VCaP (cell line): ENCODE data around the gene PTPRQ.

Experiments used
- H3K27ac ChIP-seq: fragments of 450-650 bp; 2 replicates; pipeline ENCODE4 v1.5.1; 2017
- CTCF ChIP-seq: fragments of 450-650 bp; conservative IDR thresholded peaks from 2 replicates; pipeline ENCODE4 v1.5.1; 2017; ENCODE audit warnings: mild to moderate bottlenecking, moderate library complexity

The PTPRQ gene

DNA sequence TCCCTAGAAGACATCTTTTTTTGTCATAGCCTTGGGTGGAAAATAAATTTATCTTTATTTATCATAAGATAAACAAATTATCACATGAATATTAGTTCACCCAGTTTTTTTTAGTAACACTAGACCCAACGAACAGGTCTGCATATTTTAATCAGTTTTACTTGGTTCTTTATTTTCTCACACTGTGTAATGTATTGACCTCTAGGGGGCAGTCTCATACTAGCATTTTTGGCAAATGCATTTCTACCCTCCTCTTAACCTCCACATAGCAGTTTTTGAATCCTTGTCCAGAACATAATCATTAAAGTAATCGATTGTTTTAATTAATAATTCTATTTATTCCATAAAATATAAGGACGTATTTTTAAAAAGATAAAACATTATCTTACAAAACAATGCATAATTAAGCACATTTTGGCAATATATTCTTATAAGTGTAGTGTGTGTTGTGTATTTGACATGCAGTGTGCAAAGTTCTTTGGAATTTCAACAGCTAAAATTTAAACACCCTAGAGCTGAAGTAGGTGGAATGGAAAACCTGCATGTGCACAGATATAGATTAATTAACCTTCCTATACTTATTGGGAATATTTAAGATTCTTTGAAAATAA is 31.6 kb upstream of the PTPRQ start:
- peak; percentile 90 for TF ChIP-seq CTCF
- no peak overlapping the region for H3K27ac ChIP-seq

GRCh38 chr12:80413462-80413861 is 30.6 kb upstream of the PTPRQ start:
- TF ChIP-seq CTCF: peak; percentile 57

GRCh38 chr12:80415466-80415865 is 28.6 kb upstream of the PTPRQ start:
- no peak for TF ChIP-seq CTCF

More at GRCh38 chr12:80413462-80413861, 30.6 kb upstream of the PTPRQ start:
- no peak overlapping the region for H3K27ac ChIP-seq

GRCh38 chr12:80419644-80420043 is 24.4 kb upstream of the PTPRQ start:
- no peak for TF ChIP-seq CTCF
- H3K27ac ChIP-seq: peak overlapping the region; percentile 42

More at GRCh38 chr12:80415466-80415865, 28.6 kb upstream of the PTPRQ start:
- no peak overlapping the region for H3K27ac ChIP-seq

DNA sequence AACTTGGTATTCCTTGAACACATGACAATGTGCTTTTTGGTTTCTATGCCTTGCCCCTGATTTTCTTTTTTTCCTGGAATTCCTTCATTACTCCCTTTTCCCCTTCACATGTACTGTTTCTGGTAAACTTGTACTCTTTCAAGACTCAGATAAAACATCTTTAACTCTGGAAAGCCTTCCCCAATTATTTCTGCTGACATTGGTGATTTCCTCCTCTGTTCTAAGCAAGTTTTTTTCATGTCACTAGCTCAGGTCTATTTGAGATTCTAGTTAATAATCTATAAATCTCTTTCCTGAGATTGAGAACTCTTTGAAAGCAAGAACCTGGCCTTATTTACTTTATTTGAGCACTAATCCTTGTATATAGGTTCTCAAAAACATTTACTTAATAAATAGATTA is 24.0 kb upstream of the PTPRQ start:
- no peak for TF ChIP-seq CTCF
- peak overlapping the region; percentile 42 for H3K27ac ChIP-seq

DNA sequence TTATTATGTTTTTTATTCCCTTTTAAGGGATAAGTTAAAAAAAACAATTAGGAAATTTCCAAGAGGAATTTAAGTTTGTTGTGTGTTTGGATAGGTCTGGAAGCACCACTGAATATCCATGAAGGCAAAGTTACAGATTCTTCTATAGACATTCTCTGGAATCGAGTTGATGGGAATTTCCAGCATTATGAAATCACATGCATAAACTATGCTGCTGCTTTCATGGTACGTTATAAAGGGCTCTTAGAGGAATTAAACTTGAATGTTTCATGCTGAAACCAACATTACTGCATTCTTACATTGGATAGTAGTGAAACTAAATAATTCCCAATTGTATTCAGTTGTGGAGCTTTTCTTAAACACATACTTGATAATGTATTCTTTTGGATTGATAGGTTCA is 21.5 kb upstream of the PTPRQ start:
- H3K27ac ChIP-seq: no peak overlapping the region
- no peak for TF ChIP-seq CTCF

- H3K27ac ChIP-seq: no peak overlapping the region
- TF ChIP-seq CTCF: no peak
Measured at GRCh38 chr12:80432061-80432460, 12.0 kb upstream of the PTPRQ start.
